IPS-15b (cell line): ENCODE data around the gene KANK4.

Experiments
- H3K27me3 ChIP-seq: one replicate; pipeline ENCODE4 v1.6.1; 2013; ENCODE audit warnings: low read length; ENCODE audit not compliant: control insufficient read depth, insufficient read depth
- H3K36me3 ChIP-seq: one replicate; pipeline ENCODE4 v1.6.1; 2013; ENCODE audit warnings: low read length; ENCODE audit not compliant: control insufficient read depth, insufficient read depth
- H3K4me1 ChIP-seq: one replicate; pipeline ENCODE4 v1.6.1; 2013; ENCODE audit warnings: mild to moderate bottlenecking, low read length; ENCODE audit not compliant: control insufficient read depth, insufficient read depth
- H3K4me3 ChIP-seq: one replicate; pipeline ENCODE4 v1.5.1; 2013; ENCODE audit warnings: low read depth, low read length
- H3K9ac ChIP-seq: one replicate; pipeline ENCODE4 v1.6.1; 2013; ENCODE audit warnings: low read depth, mild to moderate bottlenecking, low read length
- H3K9me3 ChIP-seq: one replicate; pipeline ENCODE4 v1.6.1; 2013; ENCODE audit warnings: mild to moderate bottlenecking, low read length; ENCODE audit not compliant: control insufficient read depth, insufficient read depth

Gene KANK4

GRCh38 chr1:62314454-62315350 lies 4.5 kb downstream of the KANK4 start:
- Histone ChIP-seq H3K4me3 (no peak overlapping the region), H3K9ac (no peak overlapping the region), H3K36me3 (no peaks in the 10 kb centered on the region), H3K27me3 (peaks cover 39% of the 10 kb centered on the region), H3K9me3 (no peaks in the 10 kb centered on the region), H3K4me1 (no peaks in the 10 kb centered on the region)

GRCh38 chr1:62312698-62313097 lies 6.5 kb downstream of the KANK4 start:
- H3K9me3 ChIP-seq = no peaks in the 10 kb centered on the region
- peaks cover 20% of the 10 kb centered on the region for H3K27me3 ChIP-seq
- H3K4me3 ChIP-seq = no peak overlapping the region
- H3K4me1 ChIP-seq = no peaks in the 10 kb centered on the region
- no peaks in the 10 kb centered on the region for H3K36me3 ChIP-seq
- H3K9ac ChIP-seq = no peak overlapping the region

GRCh38 chr1:62311473-62311943 lies 7.7 kb downstream of the KANK4 start:
- Histone ChIP-seq H3K36me3 (no peaks in the 10 kb centered on the region), H3K27me3 (peaks cover 8% of the 10 kb centered on the region), H3K4me3 (no peak overlapping the region), H3K9ac (no peak overlapping the region), H3K4me1 (no peaks in the 10 kb centered on the region), H3K9me3 (no peaks in the 10 kb centered on the region)

DNA sequence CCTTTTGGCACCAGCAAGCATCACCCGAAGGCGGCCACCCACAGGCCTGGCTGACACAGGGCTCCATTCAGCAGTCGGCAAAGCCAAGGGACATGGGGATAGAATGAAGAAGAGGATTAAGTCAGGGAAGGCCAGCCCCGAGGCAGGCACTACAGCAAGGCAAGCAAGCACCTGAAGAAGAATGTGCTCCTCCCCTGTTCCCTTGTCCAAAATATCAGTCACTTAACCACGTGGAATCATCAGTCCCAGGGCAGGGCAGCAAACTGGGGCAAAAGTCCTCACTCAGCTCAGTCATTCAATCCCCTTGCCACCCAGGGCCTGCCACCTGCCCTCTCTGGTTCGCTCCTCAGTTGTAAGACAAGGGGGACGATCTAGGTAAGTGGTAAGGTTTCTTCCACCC lies 9.3 kb downstream of the KANK4 start:
- Histone ChIP-seq H3K27me3 (no peaks in the 10 kb centered on the region), H3K4me3 (no peak overlapping the region), H3K9ac (no peak overlapping the region), H3K36me3 (no peaks in the 10 kb centered on the region), H3K4me1 (no peaks in the 10 kb centered on the region), H3K9me3 (no peaks in the 10 kb centered on the region)

DNA sequence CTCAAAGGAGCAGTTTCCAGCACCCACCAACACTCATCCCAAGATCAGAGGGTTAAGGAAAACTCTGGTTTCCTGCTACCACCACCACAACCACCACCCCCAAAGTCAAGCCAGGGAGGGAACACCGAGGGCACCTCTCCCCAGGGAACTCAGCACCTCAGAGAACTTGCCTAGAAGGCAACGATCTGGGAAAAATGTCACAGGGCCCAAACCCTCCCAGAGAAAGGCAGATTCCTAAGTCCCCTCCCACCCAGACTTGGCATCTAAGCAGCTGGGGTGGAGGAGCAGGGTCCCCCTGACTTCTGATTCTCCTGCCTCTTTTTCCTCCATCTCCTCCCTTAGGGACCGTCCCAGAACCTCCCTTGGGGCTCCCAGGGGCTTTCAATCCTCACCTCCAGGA lies 10.6 kb downstream of the KANK4 start:
- Histone ChIP-seq H3K9ac (no peak overlapping the region), H3K27me3 (no peaks in the 10 kb centered on the region)

DNA sequence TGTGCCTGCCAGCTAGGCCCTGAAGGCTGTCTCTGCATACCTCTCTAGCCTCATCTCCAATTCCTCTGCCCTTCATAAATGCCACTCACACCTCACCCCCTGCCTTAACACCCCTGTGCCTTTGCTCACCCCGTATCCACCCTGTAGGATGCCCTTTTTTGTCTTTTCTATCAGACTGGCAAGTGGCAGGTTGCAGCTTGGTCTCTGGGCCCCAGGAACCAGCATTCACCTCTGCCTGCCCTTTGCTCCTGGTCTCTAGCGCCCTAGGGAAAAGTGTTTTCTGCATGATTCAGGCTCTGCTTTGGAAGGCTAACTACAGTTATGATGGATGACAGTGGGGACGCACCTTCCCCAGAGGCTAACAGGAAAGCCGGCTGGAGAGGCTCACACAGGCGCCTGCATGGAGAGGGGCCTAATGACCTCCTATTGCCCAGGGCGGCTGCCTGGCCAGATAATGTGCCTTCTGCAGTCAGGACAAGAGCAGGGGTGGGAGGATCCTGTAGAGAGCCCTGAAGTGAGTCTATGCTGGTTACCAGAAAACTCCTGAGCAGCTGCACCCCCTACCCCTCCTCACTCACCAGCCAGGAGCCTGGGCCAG lies 11.2 kb downstream of the KANK4 start:
- H3K9ac ChIP-seq = no peak overlapping the region
- peaks cover under 1% of the 10 kb centered on the region for H3K27me3 ChIP-seq
- no peak overlapping the region for H3K4me3 ChIP-seq
- no peaks in the 10 kb centered on the region for H3K9me3 ChIP-seq
- no peaks in the 10 kb centered on the region for H3K4me1 ChIP-seq
- H3K36me3 ChIP-seq = no peaks in the 10 kb centered on the region

More for the DNA sequence above, 10.6 kb downstream of the KANK4 start:
- H3K9me3 ChIP-seq = no peaks in the 10 kb centered on the region
- no peaks in the 10 kb centered on the region for H3K4me1 ChIP-seq
- no peaks in the 10 kb centered on the region for H3K36me3 ChIP-seq
- no peak overlapping the region for H3K4me3 ChIP-seq

GRCh38 chr1:62307446-62307845 lies 11.8 kb downstream of the KANK4 start:
- Histone ChIP-seq H3K27me3 (peaks cover 5% of the 10 kb centered on the region), H3K4me3 (no peak overlapping the region), H3K9me3 (no peaks in the 10 kb centered on the region), H3K4me1 (no peaks in the 10 kb centered on the region), H3K36me3 (no peaks in the 10 kb centered on the region), H3K9ac (no peak overlapping the region)

DNA sequence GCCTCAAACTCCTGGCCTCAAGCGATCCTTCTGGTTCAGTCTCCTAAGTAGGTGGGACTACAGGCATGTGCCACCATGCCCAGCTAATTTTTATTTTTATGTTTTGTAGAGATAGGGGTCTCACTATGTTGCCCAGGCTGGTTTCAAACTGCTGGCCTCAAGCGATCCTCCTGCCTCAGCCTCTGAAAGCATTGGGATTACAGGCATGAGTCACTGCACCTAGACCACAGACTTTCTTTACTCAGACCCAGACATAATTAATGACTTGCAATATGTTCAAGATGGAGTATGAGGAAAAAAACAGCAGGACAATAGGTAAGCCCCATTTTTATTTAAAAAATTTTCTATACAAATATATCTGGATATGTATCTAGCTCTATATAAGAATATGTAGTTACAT lies 13.2 kb downstream of the KANK4 start:
- H3K4me1 ChIP-seq = peaks cover 5% of the 10 kb centered on the region

DNA sequence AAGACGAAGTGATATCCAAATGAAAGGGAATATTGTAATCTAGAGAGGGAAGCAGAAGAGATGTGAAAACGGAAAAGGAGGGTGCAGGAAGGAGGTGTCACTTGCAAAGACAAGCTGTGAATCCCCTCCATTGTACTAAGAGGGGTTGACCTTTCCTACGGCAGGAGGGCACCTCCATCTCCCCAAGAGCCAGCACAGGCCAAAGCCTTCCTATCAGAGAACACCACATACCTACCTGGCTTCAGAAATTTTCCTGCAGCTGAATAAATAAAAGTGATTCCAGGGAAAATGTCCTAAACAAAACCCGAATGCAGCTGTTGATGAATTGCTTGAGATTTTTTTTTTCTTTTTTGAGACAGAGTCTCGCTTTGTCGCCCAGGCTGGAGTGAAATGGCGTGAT lies 14.3 kb downstream of the KANK4 start:
- no peak overlapping the region for H3K9ac ChIP-seq

More for the DNA sequence above, 13.2 kb downstream of the KANK4 start:
- no peak overlapping the region for H3K4me3 ChIP-seq
- no peaks in the 10 kb centered on the region for H3K9me3 ChIP-seq
- H3K36me3 ChIP-seq = no peaks in the 10 kb centered on the region
- H3K27me3 ChIP-seq = peaks cover 19% of the 10 kb centered on the region
- no peak overlapping the region for H3K9ac ChIP-seq

DNA sequence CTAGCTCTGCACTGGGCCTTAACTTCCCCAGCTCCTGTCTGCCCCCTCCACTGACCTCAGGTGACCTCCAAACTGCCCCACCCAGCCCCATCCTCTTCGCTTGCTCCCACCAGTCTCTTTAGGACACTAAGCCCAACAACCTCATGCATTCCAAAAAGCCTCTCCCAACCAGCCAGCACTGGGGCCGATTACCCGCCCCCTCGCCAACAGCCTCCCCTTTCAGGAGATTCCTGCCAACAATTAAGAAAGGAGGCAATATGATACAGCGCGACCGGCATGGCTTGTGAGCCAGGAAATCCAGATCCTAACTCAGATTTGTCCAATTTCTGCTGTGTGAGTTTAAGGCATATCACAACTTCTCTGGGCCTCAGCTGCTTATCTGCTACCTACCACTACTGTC lies 14.7 kb downstream of the KANK4 start:
- Histone ChIP-seq H3K9me3 (no peaks in the 10 kb centered on the region), H3K9ac (no peak overlapping the region), H3K27me3 (peaks cover 22% of the 10 kb centered on the region)

More for the DNA sequence above, 14.3 kb downstream of the KANK4 start:
- Histone ChIP-seq H3K9me3 (no peaks in the 10 kb centered on the region), H3K4me3 (no peak overlapping the region), H3K36me3 (no peaks in the 10 kb centered on the region), H3K27me3 (peaks cover 22% of the 10 kb centered on the region), H3K4me1 (peaks cover 5% of the 10 kb centered on the region)

GRCh38 chr1:62301726-62302390 lies 17.4 kb downstream of the KANK4 start:
- Histone ChIP-seq H3K4me1 (peaks cover 5% of the 10 kb centered on the region), H3K27me3 (peaks cover 22% of the 10 kb centered on the region), H3K4me3 (no peak overlapping the region), H3K9me3 (no peaks in the 10 kb centered on the region), H3K36me3 (no peaks in the 10 kb centered on the region), H3K9ac (no peak overlapping the region)

More for the DNA sequence above, 14.7 kb downstream of the KANK4 start:
- Histone ChIP-seq H3K4me1 (peaks cover 5% of the 10 kb centered on the region), H3K36me3 (no peaks in the 10 kb centered on the region), H3K4me3 (no peak overlapping the region)
